C1 segment of cervical spinal cord (tissue), 14 donors: ENCODE measurements around the gene NCSTN.

ENCODE experiments used
- DNase-seq, 14 donors: peaks; one replicate each; lab custom pipeline; 2025; lab: John Stamatoyannopoulos, UW

The NCSTN gene

DNA sequence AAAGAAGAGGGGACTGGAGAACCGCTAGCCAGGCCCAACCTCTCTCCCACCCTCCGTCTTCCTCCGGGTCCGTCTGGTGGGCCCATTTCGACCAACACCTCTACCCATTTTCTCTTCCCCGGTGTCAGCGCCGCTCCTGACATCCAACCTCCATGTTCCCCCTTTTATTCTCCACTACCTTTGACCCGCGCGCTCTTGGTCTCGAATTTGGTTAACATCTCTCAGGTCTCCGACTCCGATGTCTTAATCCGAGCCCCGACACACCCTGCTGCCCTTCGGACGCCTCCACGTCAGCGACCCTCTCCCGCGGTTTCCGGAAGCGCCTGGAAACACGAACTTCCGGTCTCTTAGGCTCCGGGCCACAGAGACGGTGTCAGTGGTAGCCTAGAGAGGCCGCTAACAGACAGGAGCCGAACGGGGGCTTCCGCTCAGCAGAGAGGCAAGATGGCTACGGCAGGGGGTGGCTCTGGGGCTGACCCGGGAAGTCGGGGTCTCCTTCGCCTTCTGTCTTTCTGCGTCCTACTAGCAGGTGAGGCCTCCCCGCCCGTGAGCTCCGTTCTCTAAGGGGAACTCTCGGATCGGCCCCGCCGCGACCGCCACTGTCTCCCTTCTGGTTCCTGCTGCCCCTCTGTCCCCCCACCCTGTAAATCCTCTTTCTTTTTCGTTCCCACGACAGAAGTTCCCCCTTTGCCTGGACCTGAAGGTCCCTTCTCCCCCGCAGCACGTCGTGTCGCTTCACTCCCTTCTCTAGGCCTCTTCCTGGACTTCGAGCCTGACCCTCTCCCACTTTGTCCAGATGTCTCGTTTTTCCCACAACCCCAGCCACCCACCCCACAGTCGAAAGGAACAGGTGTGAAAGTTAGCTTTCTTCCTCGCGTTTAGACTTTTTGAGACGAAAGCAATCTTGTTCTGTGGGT, at the start of gene NCSTN, which contains the start of gene COPA:
TSS of gene NCSTN (plus strand) at position 431 of the 917 bp plus-strand sequence. CDS start at position 445, 14 bp downstream.
TSS of gene COPA (minus strand) at position 298 of the 917 bp plus-strand sequence. CDS start at position 218, 80 bp downstream.
- DNase-seq: peak; percentile 44 to 92 (median 88)

DNA sequence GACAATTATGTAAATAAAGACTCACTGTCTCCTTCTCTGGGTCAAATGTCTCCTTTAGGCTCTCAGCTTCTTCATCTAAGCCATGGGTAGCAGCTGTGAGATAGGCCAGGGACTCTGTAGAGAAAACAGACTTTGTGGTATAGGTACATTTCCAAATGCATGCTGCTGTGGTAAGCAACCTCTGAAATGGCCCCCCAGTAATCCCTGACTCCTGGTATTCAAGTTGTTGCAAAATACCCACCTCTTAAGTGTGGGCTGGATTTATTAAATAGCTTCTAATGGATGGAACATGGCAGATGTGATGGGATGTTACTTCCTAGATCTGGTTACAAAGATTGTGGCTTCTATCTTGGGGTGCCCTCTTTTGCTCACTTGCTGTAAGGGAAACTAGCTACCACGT, 47.1 kb upstream of the NCSTN start:
- DNase-seq: no peak

DNA sequence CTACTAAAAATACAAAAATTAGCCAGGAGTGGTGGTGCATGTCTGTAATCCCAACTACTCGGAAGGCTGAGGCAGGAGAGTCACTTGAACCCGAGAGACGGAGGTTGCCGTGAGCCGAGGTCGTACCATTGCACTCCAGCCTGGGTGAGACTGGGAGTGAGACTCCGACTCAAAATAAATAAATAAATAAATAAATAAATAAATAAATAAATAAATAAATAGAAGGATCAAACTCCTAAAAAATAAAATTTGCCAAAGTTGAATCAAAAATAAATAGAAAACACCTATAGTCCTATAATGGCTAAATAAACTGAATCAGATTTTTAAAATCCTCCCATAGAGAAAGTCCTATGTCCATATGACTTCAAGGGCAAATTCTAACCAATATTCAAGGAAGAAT, 43.0 kb upstream of the NCSTN start:
- no peak for DNase-seq

DNA sequence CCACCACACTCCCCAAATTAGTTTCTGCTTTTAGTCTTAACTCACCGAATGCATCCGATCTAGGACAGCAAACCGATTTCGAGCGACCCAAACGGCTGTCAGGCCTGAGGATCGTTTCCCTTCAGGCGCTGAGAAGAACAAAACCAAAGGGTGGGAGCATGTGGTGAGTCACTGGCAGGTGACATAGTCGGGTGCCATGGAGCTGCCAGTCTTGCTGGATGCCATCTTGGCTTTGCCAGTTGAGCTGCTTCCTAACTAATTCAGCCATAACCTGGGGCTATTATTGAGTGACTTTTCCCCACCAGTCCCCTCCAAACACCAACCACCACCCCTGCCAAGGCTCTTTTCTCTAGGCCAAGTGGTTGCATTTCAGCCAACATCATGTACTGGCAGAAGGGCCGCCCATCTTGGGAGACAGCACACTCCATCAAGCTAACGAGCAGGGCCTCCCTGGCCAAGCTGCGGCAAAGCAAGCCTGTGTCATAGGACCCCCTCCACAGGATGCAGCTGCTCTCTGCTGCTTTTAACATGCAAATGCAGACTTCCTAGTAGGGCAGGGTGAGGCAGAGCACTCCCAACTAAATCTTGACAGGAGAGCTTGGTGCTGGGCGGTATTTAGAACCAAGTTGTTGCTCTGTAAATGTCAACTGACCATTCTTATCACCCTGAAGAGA, 35.9 kb upstream of the NCSTN start:
- DNase-seq: peak in 7 of 14 donors; percentile 10 to 61 (median 43)

DNA sequence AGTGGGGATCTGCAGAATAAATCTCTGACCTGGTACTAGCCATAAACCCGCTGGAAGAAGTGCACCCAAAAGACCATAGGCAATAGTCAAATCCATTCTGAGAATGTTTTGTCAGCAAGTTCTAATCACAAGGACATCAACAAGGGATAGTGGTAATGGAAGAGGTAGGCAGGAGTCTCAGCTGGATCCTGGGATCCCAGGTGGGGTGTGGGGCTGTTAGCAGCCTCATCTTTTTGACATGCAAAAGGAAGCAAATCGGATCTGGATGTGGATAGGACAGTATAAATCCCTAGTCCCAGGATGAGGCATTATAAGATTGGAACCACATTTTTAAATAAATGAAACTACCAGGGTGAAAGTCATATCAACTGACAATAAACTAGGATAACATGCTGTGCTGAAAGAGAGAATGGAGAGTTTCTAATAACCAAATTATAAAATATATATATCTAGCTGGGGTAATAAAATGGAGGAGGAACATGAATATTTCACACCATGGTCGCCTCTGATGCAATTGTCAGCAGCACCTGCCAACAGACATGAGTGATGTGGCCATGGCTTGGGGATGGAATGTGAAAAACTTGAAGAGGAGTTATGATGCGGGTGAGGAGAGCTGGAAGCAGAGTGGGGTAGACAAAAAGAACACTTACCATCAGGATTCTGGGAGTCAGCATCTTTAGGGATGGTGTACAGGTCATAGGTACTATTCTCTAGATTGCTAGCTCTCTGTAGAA, 34.6 kb upstream of the NCSTN start:
- no peak for DNase-seq

DNA sequence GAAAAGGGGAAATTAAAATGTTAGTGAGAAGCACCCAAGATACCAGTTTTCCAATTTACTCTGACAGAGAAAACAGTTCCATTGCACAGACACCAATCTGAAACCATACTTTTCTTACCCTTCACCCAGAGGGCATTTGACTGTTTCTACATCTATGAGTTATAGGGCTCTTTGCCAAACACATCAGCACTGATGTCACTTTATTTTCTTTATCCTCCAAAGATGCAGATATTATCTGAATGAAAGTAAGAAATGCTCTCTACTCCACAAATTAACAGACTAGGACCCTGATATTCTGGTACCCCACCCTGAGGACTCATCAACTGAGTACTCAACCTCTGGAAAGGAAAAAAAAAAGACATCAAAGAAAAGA, 34.0 kb upstream of the NCSTN start:
- no peak for DNase-seq

DNA sequence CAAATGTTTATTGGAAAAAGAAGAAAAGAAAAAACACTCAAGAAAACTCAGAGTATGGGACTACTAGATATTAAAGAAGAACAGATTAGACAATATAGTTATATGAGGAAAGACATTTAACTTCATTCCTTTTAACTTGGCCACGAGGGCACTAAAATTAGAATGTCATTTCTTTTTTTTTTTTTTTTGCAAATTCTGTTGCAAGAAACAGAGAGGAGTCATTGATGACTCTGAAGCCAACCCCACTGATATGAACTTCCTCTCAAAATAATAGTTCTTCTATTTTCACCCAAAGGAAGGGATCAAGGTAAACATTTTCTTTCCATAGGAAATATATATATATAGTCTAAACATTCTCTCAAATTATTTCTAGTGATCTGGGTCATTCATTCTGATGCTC, 33.6 kb upstream of the NCSTN start:
- no peak for DNase-seq

DNA sequence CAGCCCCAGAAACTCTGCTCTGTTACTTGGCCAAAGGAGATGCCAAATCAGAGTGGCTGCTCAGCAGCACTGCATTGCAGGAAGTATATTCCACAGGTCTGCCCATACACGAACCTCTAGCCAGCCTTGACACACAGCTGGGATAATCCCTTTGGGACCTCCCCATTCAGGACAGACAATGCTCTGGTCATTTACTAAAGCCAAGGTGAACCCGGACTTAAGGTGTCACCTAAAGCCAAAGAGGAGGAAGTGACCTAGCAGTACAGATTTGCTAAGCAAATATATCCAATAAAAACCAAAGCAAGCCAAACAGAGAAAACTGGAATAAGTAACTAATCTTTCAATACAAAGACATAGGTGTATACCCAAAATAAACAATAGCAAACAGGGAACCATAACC, 27.8 kb upstream of the NCSTN start:
- DNase-seq: no peak

DNA sequence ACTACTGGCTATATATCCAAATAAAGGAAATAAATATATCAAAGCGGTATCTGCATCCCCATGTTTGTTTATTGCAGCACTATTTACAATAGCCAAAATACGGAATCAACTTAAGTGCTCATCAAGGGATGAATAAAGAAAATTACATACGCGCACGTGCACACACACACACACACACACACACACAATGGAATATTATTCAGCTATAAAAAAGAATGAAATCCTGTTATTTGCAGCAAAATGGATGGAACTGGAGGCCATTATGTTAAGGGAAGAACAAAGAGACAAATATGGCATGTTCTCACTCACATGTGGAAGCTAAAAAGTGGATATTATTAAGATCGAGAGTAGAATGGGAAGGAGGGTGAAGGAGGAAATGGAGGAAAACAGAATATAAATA, 20.4 kb upstream of the NCSTN start:
- no peak for DNase-seq

DNA sequence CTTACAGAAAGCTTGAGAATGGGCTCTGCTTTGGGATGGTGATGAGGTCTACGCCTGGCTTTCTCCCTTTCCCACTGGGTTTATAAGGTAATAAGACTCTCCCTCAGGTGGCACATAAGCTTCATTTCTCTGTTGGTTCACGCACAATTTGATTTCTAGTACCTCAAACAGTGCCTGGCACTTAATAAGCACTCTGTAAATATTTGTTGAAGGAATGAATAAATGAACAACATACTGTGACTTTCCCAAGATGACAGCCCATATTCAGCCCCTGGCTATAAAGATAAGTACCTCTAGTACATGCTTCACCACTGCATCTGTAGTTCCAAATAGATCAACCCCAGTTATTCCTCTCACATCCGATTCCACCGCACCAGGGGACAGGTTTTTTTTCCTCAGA, 17.9 kb upstream of the NCSTN start:
- no peak for DNase-seq

DNA sequence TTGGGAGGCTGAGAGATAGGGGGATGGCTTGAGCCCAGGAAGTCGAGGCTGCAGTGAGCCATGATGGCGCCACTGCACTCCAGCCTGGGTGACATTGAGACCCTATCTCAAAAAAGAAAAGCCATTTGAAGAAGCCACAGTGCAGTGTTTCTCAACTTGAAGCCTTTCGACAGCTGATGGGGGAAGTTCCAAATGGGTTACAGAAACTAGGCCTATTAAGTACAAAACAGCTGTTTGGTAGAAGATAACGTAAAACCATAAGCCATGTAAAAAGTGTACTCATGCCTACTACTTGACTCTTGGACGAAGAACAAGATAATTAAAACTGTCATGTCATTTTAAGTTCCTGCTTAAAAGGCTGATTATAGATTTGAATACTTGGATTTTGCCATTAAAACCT, 16.8 kb upstream of the NCSTN start:
- DNase-seq: no peak

DNA sequence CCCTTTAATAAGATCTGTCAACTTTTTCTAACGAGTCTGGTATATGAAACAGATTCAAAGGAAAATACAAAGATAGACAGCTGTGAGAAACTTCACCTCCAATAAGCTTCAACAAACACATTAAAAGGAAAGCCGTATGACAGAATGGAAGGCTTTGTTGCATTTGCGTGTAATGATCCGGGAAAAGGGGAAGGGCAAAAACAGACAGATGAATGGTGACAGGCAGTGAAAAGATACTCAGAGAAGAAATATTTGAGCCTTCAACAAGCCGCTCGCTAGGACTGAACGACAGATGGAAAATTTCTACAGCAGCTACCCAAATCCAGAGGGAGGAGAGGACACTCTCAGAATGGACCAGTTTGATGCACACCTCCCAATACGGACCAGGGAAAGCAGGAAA, 15.0 kb upstream of the NCSTN start:
- DNase-seq: peak in 8 of 14 donors; percentile 13 to 27 (median 19)

DNA sequence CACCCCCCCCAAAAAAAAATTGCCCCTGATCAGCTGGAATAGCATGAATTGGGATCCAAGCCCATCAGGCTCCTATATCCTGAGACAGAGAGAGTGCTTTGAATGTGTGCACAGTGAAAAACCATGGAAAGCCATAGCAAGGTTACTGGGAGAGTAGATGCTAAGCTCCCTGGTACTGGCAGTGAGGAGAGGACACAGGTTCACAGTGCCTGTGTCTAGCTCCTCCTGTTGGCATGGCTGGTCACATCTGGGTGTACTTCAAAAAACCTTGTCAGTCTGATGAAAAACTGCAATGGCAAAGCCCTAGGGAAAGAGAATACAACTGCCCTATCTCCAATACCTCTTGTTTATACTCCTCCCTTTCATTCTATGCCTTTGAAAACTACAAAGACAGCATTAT, 13.1 kb upstream of the NCSTN start:
- DNase-seq: no peak

DNA sequence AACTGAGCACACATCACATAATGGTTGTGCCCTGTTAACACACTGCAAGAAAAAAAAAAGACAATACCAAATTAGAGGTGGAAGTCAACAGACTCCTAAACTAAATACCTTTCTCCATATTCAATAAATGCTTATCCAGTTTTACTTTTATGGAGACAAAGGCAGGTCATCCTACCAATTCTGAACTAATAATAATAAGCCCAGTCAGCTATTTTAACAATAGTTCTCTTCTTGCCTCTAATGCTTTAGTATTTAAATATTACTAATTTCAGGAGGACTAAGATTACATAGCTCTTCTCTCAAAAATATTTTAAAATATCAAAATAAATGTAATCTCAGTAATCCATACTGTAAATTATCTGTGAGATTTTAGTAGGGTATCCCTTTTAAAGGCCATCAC, 10.7 kb upstream of the NCSTN start:
- no peak for DNase-seq

DNA sequence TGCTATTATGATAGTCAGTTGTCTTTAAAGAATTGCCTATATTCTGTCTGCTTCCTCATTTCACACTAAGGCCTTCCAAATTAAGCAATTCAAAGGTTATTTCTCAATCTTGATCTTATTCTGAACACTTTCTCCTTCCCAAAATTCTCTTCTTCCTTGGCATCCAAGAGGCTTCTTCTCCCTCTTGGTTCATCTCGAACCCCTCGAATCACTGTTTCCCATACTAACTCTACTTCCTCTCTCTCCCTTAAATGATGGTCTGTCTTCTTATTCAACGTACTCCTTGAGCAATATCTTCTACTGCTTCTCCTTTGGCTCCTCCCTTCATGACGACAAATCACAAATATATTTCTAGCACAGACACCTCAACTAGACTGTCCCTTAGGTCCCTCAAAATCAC, 4.6 kb upstream of the NCSTN start:
- DNase-seq: no peak

DNA sequence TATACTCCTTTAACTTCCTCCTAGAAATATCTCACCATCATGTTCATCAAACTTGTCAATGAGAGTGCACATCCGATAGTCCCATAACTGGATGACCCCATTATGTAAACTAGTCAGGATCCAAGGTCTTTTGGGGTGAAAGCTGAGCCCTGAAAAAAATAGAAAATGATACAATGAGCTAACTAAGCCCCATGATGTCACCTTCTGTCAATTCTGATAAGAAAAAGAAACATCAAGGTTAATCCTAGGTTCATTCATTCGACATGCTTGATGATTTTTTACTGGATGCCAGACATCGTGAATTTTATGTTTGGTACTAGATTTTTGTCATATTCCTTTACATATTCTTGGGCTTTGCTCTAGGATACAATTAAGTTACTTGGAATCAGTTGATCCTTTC, 3.0 kb upstream of the NCSTN start:
- no peak for DNase-seq

DNA sequence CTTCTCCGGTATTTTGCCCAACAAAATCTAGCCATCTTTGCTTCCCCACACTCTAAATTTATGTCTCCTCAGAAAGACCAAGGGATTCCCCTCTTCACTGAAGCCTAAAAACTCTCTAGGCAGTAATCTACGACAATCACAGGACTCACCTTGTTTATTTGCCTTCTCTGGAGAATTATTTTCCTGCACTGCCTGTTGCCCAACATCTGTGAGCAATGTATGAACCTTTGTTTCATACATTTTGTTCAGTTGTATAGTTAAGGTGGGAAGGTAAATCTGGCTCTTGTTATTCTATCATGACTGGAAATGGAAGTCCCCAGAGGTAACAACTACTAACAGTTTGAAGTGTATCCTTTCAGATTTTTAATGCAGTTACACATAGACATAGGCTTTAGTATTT, 2.3 kb upstream of the NCSTN start:
- DNase-seq: no peak

DNA sequence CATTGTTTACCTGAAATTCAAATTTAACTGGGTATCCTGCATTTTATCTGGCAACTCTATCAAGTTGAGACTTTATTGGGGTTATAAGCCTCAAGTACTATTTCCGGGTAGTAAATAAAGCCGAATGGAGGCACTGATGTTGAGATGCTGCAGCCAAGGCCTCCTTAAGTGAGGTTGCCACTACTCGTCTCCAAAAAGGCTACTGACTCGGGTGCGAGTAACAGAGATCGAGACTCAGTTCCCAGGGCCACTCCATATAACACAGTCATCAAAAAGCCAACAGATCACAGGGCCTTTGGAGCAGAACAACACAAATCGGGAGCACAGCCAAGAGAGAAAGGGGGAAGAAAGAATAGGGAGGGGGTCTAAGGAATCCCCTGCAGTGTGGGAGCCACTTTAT, 657 bp upstream of the NCSTN start:
- peak in 1 of 14 donors; percentile 31 for DNase-seq

DNA sequence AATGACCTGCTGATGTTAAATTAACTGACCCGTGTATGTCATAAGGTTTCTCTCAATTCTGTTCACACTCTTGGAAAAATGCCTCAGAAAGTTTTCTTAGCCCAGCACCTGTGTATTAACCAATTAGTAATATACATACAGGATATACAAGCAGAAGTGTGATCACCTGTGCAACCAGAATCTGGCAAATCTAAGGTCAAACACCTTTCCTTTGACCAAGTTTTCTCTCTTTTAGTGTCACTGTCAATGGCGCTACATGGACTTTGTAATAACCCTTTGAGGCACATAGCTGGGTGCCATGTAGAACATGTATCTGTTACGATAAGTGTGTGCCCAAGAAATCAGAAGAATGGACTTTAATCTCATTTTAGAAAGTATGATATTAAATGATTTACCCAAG, 1.1 kb downstream of the NCSTN start:
- DNase-seq: no peak

DNA sequence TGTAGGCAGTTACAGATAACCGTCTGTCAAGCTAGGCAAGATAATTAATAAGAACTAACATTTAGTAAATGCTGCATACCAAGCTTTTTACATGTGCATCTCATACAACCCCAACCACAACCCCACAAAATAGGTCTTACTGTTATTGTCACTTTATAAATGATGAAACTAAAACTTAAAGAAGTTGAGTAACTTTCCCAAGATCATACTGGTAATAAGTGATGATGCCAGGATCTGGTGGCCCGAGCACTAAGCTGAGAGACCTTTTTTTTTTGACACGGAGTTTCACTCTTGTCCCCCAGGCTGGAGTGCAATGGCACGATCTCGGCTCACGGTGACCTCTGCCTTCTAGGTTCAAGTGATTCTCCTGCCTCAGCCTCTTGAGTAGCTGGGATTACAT, 1.8 kb downstream of the NCSTN start:
- no peak for DNase-seq

DNA sequence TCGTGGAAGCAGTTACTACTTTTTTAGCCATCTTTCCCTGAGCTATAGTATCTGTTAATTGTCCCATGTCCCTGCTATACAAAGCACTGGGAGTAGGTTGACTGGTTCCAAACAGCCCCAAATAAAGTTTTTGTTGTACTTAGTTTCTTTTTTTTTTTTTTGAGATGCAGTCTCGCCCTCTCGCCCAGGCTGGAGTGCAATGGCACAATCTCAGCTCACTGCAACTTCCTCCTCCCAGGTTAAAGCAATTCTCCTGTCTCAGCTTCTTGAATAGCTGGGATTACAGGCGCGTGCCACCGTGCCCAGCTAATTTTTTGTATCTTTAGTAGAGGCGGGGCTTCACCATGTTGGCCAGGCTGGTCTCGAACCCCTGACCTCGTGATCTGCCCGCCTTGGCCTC, 3.3 kb downstream of the NCSTN start:
- no peak for DNase-seq

DNA sequence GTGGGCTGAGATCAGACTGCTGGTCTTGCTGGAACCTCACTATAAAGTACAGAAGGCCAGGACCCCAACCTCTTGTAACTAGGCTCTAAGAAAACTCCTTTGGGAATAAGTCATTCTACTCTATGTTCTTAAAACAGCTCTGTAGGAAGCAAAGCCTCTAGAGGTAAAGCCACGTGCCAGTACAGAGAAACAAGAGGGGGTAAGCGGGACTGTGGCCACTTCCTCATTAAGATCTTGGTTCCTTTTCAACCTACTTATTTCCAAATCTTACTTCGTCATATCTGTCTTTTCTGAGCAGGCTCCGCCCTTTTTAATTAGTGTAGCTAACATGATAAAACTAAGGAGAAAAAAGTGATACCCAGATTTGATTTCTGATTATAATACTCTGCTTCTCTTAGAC, 3.8 kb downstream of the NCSTN start:
- DNase-seq: no peak
